Neural crest cell (in vitro differentiated cells): ENCODE data around the gene PRR14. TPM values are rescaled to one million over a fixed set of nuclear protein-coding genes. Genes with fewer than 3 reads are reported as not detected.

Source experiments
- DNase-seq: peaks from one replicate; pipeline ENCODE4 v3.0.0; 2021; ENCODE audit warnings: low read depth, mixed read lengths, low spot score
- H3K27ac Mint-ChIP-seq: one replicate; pipeline ENCODE4 v1.8.0; 2021; ENCODE audit warnings: mild to moderate bottlenecking, mixed read lengths; ENCODE audit not compliant: unreplicated experiment
- H3K27me3 Mint-ChIP-seq: 2 replicates; pipeline ENCODE4 v1.8.0; 2021; ENCODE audit warnings: low read depth, mild to moderate bottlenecking, mixed read lengths
- H3K36me3 Mint-ChIP-seq: 2 replicates; pipeline ENCODE4 v1.8.0; 2021; ENCODE audit warnings: low read depth, mild to moderate bottlenecking, mixed read lengths
- H3K4me1 Mint-ChIP-seq: 2 replicates; pipeline ENCODE4 v1.8.0; 2021; ENCODE audit warnings: mixed read lengths
- H3K4me3 Mint-ChIP-seq: one replicate; pipeline ENCODE4 v1.8.0; 2021; ENCODE audit warnings: mild to moderate bottlenecking, mixed read lengths
- H3K9me3 Mint-ChIP-seq: 2 replicates; pipeline ENCODE4 v1.8.0; 2021; ENCODE audit warnings: mixed read lengths
- total RNA-seq: library from RNA; stranded (reverse); gene quantifications from 2 replicates; pipeline ENCODE4 v1.2.1, GENCODE V29; 2021
- TF ChIP-seq, protein P1 (sequence below): fragments of 200-600 bp; sonication (generic); conservative IDR thresholded peaks from 2 replicates; pipeline ENCODE4 v1.5.0; 2021; ENCODE audit warnings: antibody characterized with exemption, mild to moderate bottlenecking

The PRR14 gene
- total RNA-seq, 1 donor from 2014 or later, result 67.0 TPM

DNA sequence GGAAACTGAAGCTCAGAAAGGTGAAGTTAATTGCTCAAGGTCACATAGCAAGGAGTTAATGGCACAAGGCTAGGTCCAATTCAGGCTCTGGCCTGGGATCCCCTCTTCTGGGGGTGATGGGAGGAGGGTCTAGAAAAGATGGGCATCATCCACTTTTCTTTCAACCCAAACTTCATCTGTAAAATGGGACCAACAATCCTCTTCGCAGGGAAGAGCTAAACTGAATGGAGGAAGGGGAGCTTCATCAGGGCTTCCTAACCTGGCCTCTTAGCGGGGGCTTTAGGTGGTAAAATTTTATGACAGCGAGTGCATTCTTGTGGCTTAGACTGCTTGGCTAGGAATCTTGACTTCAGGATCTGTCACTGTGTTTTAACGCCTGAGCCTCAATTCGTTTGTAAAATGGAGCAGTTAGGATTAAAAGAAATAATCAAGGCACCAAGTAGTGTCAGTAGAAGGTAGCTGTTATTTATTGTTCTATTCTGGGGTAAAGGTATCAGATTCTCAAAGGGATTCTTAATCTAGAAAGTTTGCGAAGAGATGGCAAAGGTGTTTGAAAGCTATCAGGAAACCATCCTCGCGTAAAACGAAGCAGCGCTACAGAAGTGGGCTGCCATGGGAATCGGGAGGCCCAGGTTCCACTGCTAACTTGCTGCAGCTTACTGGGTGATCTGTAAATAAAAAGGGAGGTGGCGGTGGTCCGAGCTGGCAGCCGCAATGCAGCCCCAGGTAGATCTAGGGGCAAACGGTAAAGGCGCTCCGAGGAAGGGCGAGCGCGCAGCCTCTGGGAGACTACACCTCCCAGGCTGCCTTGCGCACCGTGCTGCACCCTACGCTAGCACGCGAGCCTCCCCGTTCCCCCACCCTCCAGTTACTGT lies 46.7 kb downstream of the PRR14 start:
- Mint-ChIP-seq H3K9me3 (no peaks in the 10 kb centered on the region), H3K4me1 (peaks cover 40% of the 10 kb centered on the region), H3K36me3 (peaks cover 7% of the 10 kb centered on the region), H3K27me3 (peaks cover 7% of the 10 kb centered on the region), H3K4me3 (peak overlapping the region; percentile 97), H3K27ac (peak overlapping the region; percentile 100)
- no peak for DNase-seq
- TF ChIP-seq, protein P1, sequence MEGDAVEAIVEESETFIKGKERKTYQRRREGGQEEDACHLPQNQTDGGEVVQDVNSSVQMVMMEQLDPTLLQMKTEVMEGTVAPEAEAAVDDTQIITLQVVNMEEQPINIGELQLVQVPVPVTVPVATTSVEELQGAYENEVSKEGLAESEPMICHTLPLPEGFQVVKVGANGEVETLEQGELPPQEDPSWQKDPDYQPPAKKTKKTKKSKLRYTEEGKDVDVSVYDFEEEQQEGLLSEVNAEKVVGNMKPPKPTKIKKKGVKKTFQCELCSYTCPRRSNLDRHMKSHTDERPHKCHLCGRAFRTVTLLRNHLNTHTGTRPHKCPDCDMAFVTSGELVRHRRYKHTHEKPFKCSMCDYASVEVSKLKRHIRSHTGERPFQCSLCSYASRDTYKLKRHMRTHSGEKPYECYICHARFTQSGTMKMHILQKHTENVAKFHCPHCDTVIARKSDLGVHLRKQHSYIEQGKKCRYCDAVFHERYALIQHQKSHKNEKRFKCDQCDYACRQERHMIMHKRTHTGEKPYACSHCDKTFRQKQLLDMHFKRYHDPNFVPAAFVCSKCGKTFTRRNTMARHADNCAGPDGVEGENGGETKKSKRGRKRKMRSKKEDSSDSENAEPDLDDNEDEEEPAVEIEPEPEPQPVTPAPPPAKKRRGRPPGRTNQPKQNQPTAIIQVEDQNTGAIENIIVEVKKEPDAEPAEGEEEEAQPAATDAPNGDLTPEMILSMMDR, result no peak

DNA sequence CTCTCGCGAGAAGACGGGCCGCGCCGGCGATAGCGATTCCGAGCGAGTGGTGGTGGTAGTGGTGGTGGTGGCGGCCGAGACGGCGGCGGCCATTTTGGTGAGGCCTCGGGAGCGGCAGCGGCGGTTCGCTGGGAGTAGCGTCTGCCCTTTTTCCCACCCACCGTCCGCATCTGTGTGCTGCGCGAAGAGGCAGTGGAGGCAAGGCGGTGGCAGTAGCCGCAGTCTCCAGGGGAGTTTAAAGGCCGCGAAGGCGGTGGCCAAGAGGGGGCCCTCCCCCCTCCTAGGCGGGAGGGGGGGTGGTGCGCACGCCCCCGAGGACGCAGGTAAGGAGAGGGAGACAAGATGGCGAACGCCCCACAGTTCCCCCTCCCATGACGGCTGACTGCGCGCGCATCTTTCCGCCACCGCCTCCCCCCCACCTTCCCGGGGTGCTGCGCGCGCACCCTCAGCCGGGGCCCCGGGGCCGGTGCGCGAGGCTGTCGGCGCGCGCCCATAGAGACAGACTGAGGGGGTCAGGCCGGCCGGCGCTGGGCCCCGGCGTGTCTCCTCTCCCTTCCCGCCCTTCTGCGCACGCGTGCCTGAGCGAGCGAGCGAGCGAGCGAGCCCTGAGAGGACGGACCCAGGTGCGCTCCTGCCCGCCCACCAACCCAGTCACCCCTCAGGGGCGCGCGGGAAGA lies 47.5 kb downstream of the PRR14 start:
- H3K4me3 Mint-ChIP-seq, result peak overlapping the region; percentile 97
- peaks cover 38% of the 10 kb centered on the region for H3K4me1 Mint-ChIP-seq
- H3K36me3 Mint-ChIP-seq, result peaks cover 11% of the 10 kb centered on the region
- H3K9me3 Mint-ChIP-seq, result no peaks in the 10 kb centered on the region
- DNase-seq, result peak; percentile 98
- peak overlapping the region; percentile 100 for H3K27ac Mint-ChIP-seq
- TF ChIP-seq, protein P1, result no peak
- peaks cover 5% of the 10 kb centered on the region for H3K27me3 Mint-ChIP-seq

DNA sequence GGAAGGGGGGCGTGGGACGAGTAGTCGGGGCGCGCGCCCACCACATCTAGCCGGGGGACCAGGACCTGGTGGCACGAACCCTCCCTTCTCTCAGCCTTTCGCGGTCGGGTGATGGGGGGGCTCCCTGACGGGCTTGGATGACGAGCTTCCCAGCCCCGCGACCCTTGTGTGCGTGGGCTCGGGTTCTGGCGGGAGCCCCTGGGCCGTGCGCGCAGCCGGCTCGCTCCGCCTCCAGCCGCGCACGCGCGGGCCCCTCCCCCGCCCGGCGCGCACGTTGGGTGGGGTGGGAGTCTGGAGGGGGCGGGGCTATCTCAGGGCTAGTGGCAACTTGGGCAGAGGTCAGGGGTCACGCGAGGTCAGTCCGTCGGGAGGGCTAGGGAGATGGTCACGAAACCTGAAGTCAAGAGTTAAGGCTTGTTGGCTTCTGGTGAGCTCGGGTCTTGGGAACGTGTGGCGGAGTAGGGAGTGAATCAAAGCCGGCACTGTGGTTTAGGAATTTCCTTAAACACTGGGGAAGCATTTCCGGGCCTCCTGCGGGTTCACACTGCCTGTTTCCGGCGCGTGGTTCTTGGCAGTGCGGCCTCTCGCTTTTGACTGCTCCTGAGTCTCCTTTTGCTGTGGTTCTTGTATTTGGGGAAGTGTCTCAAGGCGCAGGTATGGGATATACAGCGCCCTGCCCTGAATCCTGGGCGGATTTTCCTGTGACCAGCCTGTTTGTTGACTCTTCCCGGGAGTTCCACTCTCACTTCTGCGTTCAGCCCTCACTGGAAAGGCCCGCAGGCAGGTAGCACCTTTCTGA lies 48.3 kb downstream of the PRR14 start, which contains the start of gene SRCAP:
Gene SRCAP (plus strand): TSS at position 356 of the 799 bp plus-strand sequence. CDS start 1,654 bp downstream, outside the sequence.
- H3K27me3 Mint-ChIP-seq, result peaks cover 5% of the 10 kb centered on the region
- peak within 1 kb of the TSS; percentile 100 for H3K27ac Mint-ChIP-seq
- TF ChIP-seq, protein P1, result no peak
- DNase-seq, result peak; percentile 87
- H3K4me1 Mint-ChIP-seq, result peaks cover 34% of the 10 kb centered on the region
- peaks cover 12% of the 10 kb centered on the region for H3K36me3 Mint-ChIP-seq
- no peaks in the 10 kb centered on the region for H3K9me3 Mint-ChIP-seq
- peak within 1 kb of the TSS; percentile 97 for H3K4me3 Mint-ChIP-seq

DNA sequence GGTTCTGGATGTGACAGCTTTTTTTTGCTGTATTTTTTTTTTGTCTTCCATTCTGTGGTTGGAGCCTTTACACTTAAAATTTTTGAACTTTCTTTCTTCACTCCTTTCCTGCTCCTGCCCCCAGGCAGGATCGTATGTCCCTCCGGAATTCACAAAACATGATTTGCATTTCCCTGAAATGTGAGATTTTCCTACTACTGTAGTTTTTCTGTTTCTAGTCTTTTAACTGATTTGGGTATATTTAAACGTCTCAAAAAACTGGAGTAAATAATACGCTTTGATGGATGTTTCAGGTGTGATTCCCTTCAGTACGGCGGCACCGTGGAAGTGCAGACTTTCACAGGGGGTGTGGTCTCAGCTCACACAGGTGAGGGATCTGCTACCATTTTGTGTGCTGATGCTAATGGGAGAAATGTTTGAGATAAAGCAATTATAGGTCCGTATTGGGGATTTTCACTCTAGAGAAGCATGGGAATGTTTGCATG lies 48.9 kb downstream of the PRR14 start:
- H3K27ac Mint-ChIP-seq, result peak overlapping the region; percentile 100
- TF ChIP-seq, protein P1, result no peak
- H3K4me1 Mint-ChIP-seq, result peaks cover 34% of the 10 kb centered on the region
- peak overlapping the region; percentile 97 for H3K4me3 Mint-ChIP-seq
- DNase-seq, result no peak
- peaks cover 5% of the 10 kb centered on the region for H3K27me3 Mint-ChIP-seq
- no peaks in the 10 kb centered on the region for H3K9me3 Mint-ChIP-seq
- peaks cover 13% of the 10 kb centered on the region for H3K36me3 Mint-ChIP-seq

DNA sequence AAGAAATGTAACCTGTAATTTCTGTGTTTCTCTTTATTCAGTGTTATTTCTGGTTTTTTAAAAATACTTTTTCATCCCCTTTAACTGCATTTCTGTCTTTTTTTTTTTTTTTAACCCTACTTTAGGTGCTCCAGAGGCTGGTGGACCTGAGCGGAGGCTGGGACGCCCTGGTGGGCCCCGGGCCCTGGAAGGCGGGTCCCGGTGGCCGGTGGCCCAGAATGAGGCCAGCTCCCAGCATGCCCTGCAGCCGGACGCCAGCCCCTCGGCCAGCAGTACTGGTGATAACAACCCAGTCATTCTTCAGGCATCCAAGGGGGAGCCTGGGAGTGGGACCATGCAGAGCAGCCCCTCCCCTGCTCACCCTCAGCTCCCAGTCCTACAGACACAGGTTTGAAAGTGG lies 49.7 kb downstream of the PRR14 start:
- Mint-ChIP-seq H3K4me1 (peaks cover 30% of the 10 kb centered on the region), H3K27me3 (peaks cover 5% of the 10 kb centered on the region), H3K9me3 (no peaks in the 10 kb centered on the region), H3K27ac (peak overlapping the region; percentile 83), H3K4me3 (peak overlapping the region; percentile 97), H3K36me3 (peaks cover 13% of the 10 kb centered on the region)
- TF ChIP-seq, protein P1, result no peak
- DNase-seq, result no peak
